CMK (cell line): Measurements from ENCODE around the gene RGR.
"Not testable (repeated sequence)": the region's sequence is repeated elsewhere in the genome, so short reads cannot be mapped to it uniquely, and the experiment has no call there.

Experiments used
- DNase-seq: peaks from one replicate; pipeline ENCODE4 v3.0.0-alpha.2; 2010; ENCODE audit warnings: low read depth

Gene RGR

GRCh38 chr10:84258034-84258695 is 13.3 kb downstream of the RGR start:
- no peak for DNase-seq

GRCh38 chr10:84261236-84261915 is 16.5 kb downstream of the RGR start:
- no peak for DNase-seq

- no peak for DNase-seq
These were observed 17.5 kb downstream of the RGR start for GRCh38 chr10:84262190-84262956.

GRCh38 chr10:84263716-84264115 is 18.9 kb downstream of the RGR start:
- DNase-seq: no peak

GRCh38 chr10:84264611-84265141 is 19.8 kb downstream of the RGR start:
- peak; percentile 30 for DNase-seq

- no peak for DNase-seq
These were observed 20.6 kb downstream of the RGR start for GRCh38 chr10:84265418-84265817.

- no peak for DNase-seq
These were observed 22.8 kb downstream of the RGR start for GRCh38 chr10:84267503-84268126.

GRCh38 chr10:84269162-84269561 is 24.3 kb downstream of the RGR start:
- DNase-seq: no peak

GRCh38 chr10:84269773-84270172 is 24.9 kb downstream of the RGR start:
- DNase-seq: no peak

GRCh38 chr10:84270708-84271107 is 25.9 kb downstream of the RGR start:
- no peak for DNase-seq

GRCh38 chr10:84279876-84280475 is 35.1 kb downstream of the RGR start:
- not testable (repeated sequence) for DNase-seq

- DNase-seq: no peak
These were observed 41.8 kb downstream of the RGR start for GRCh38 chr10:84286695-84287094.

GRCh38 chr10:84288151-84288550 is 43.3 kb downstream of the RGR start:
- DNase-seq: no peak

- DNase-seq: no peak
These were observed 44.8 kb downstream of the RGR start for GRCh38 chr10:84289521-84290200.

GRCh38 chr10:84290235-84290634 is 45.4 kb downstream of the RGR start:
- no peak for DNase-seq

- no peak for DNase-seq
These were observed 46.5 kb downstream of the RGR start for GRCh38 chr10:84291384-84291783.

- no peak for DNase-seq
These were observed 47.6 kb downstream of the RGR start for GRCh38 chr10:84292502-84292901.

GRCh38 chr10:84293171-84293570 is 48.3 kb downstream of the RGR start:
- DNase-seq: no peak

GRCh38 chr10:84293574-84294016 is 48.7 kb downstream of the RGR start:
- peak; percentile 98 for DNase-seq

GRCh38 chr10:84294766-84295447 is 50.1 kb downstream of the RGR start:
- DNase-seq: no peak
